HCT116 (cell line): ENCODE data around the gene MAF. TPM values are rescaled to one million over a fixed set of nuclear protein-coding genes. Genes with fewer than 3 reads are reported as not detected.

Experiments
- ATAC-seq: fragments of 200-7000 bp; cut with Tn5 transposase; 2 replicates; pipeline ENCODE4 v1.9.1; 2020; ENCODE audit warnings: mild to moderate bottlenecking, moderate library complexity
- BruUV-seq: library from RNA; stranded (reverse); fragments of 400-500 nt; replicated peaks from 2 replicates; lab custom pipeline; 2021; lab: Mats Ljungman, UMichigan
- CTCF ChIA-PET: fragments of 300-600 bp; sonication (Branson Sonifier 250); formaldehyde crosslinking; loops from one replicate; lab custom pipeline; 2021; ENCODE audit warnings: antibody characterized with exemption; lab: Charles Lee
- POLR2A ChIA-PET: fragments of 300-600, 350-600 bp; sonication (Branson Sonifier 250); formaldehyde crosslinking; loops from one replicate; lab custom pipeline; 2021; ENCODE audit warnings: antibody characterized with exemption; lab: Charles Lee
- RAD21 ChIA-PET, 2 experiments: fragments of 300-600 bp; sonication (Branson Sonifier 250); formaldehyde crosslinking; loops; one replicate each; lab custom pipeline; 2023; ENCODE audit warnings: low total read pairs in 2 of 2; ENCODE audit not compliant: uncharacterized antibody in 2 of 2, unreplicated experiment in 2 of 2, low non-redundant PET in 1 of 2; lab: Charles Lee
- DNase-seq: peaks from one replicate; pipeline ENCODE4 v3.0.0-alpha.2; 2010; ENCODE audit warnings: low read depth, low spot score
- H2AFZ ChIP-seq: fragments of 200-600 bp; shearing (Covaris generic), sonication (generic); 2 replicates; pipeline ENCODE4 v1.6.1; 2017; ENCODE audit warnings: low read depth, mixed run types, mixed read lengths, antibody characterized with exemption, low read length; ENCODE audit not compliant: poor library complexity, severe bottlenecking
- H3K27ac ChIP-seq: 2 replicates; pipeline ENCODE4 v1.5.1; 2012; ENCODE audit warnings: low read depth, low read length
- H3K27me3 ChIP-seq: fragments of 200-600 bp; sonication (generic); 2 replicates; pipeline ENCODE4 v1.6.1; 2016; ENCODE audit warnings: mixed run types, low read length, mixed read lengths; ENCODE audit not compliant: insufficient read depth
- H3K36me3 ChIP-seq, 2 experiments: fragments of 200-500 bp in 1 of 2; fragments of 200-600 bp in 1 of 2; sonication (Bioruptor generic) in 1 of 2; sonication (generic) in 1 of 2; 2 replicates each; pipeline versions ENCODE4 v1.5.1 to v1.6.1; 2014 to 2016; ENCODE audit warnings: low read length in 2 of 2, inconsistent platforms in 1 of 2, mixed read lengths in 1 of 2, mixed run types in 1 of 2; ENCODE audit not compliant: insufficient read depth in 2 of 2, control insufficient read depth in 1 of 2
- H3K4me1 ChIP-seq, 2 experiments: fragments of 200-600 bp in 1 of 2; sonication (generic) in 1 of 2; 2 replicates each; pipeline versions ENCODE4 v1.5.1 to v1.6.1; 2012 to 2017; ENCODE audit warnings: low read length in 2 of 2, inconsistent platforms in 1 of 2, mild to moderate bottlenecking in 1 of 2, mixed read lengths in 1 of 2, mixed run types in 1 of 2, moderate library complexity in 1 of 2; ENCODE audit not compliant: insufficient read depth in 2 of 2, control insufficient read depth in 1 of 2
- H3K4me2 ChIP-seq: fragments of 200-600 bp; sonication (generic); 2 replicates; pipeline ENCODE4 v1.6.1; 2017; ENCODE audit warnings: mixed run types, low read length, mixed read lengths
- H3K4me3 ChIP-seq, 2 experiments: fragments of 200-600 bp in 1 of 2; sonication (generic) in 1 of 2; replicated peaks in 1 of 2; 2 replicates each; pipeline ENCODE4 v1.5.1; 2011 to 2016; ENCODE audit warnings: low read length in 2 of 2, control low read depth in 1 of 2, low read depth in 1 of 2, mild to moderate bottlenecking in 1 of 2, mixed read lengths in 1 of 2, mixed run types in 1 of 2
- H3K79me2 ChIP-seq: fragments of 200-600 bp; sonication (generic); 2 replicates; pipeline ENCODE4 v1.6.1; 2017; ENCODE audit warnings: mild to moderate bottlenecking, mixed run types, low read length, moderate library complexity, mixed read lengths; ENCODE audit not compliant: insufficient read depth
- H3K9ac ChIP-seq: fragments of 200-600 bp; sonication (generic); 2 replicates; pipeline ENCODE4 v1.6.1; 2016; ENCODE audit warnings: low read length, mixed read lengths
- H3K9me2 ChIP-seq: fragments of 200-600 bp; sonication (generic), shearing (Covaris generic); 2 replicates; pipeline ENCODE4 v1.6.1; 2017; ENCODE audit warnings: mixed run types, mild to moderate bottlenecking, moderate library complexity; ENCODE audit not compliant: insufficient read depth
- H3K9me3 ChIP-seq, 2 experiments: fragments of 200-500 bp in 1 of 2; fragments of 200-600 bp in 1 of 2; sonication (Bioruptor generic) in 1 of 2; sonication (generic) in 1 of 2; 2 replicates each; pipeline ENCODE4 v1.6.1; 2014 to 2017; ENCODE audit warnings: low read length in 2 of 2, mixed read lengths in 2 of 2, inconsistent platforms in 1 of 2, low read depth in 1 of 2, mild to moderate bottlenecking in 1 of 2, mixed run types in 1 of 2, moderate library complexity in 1 of 2; ENCODE audit not compliant: control insufficient read depth in 1 of 2, insufficient read depth in 1 of 2
- H4K20me1 ChIP-seq: fragments of 200-600 bp; sonication (generic), shearing (Covaris generic); 2 replicates; pipeline ENCODE4 v1.6.1; 2017; ENCODE audit warnings: mixed run types, mild to moderate bottlenecking, moderate library complexity; ENCODE audit not compliant: insufficient read depth
- CBX3 ChIP-seq: IDR thresholded peaks from 2 replicates; pipeline ENCODE4 v1.6.1; 2012; ENCODE audit warnings: low read depth
- EGR1 ChIP-seq: IDR thresholded peaks from 2 replicates; pipeline ENCODE4 v1.6.1; 2012; ENCODE audit warnings: low read depth
- ELF1 ChIP-seq: IDR thresholded peaks from 2 replicates; pipeline ENCODE4 v1.6.1; 2012; ENCODE audit warnings: low read depth, borderline replicate concordance
- EZH2 ChIP-seq: fragments of 200-600 bp; sonication (generic); IDR thresholded peaks from 2 replicates; pipeline ENCODE4 v1.6.1; 2017; ENCODE audit warnings: antibody characterized with exemption, mixed run types
- FOSL1 ChIP-seq: IDR thresholded peaks from 2 replicates; pipeline ENCODE4 v1.6.1; 2012; ENCODE audit warnings: low read depth
- POLR2A ChIP-seq: IDR thresholded peaks from 2 replicates; pipeline ENCODE4 v1.7.0; 2011; ENCODE audit warnings: borderline replicate concordance; ENCODE audit not compliant: insufficient read depth, insufficient read length; ENCODE audit errors: extremely low read depth
- POLR2AphosphoS5 ChIP-seq: IDR thresholded peaks from 2 replicates; pipeline ENCODE4 v1.6.1; 2011; ENCODE audit warnings: mild to moderate bottlenecking, low read depth, low read length, moderate library complexity
- RAD21 ChIP-seq: IDR thresholded peaks from 2 replicates; pipeline ENCODE4 v1.6.1; 2012; ENCODE audit warnings: low read depth, mild to moderate bottlenecking
- SIN3A ChIP-seq: IDR thresholded peaks from 2 replicates; pipeline ENCODE4 v1.6.1; 2012; ENCODE audit warnings: low read depth
- ZNF274 ChIP-seq: fragments of 200-500 bp; sonication (Bioruptor generic); IDR thresholded peaks from 2 replicates; pipeline ENCODE4 v1.6.1; 2014; ENCODE audit warnings: mild to moderate bottlenecking, low read depth, low read length, inconsistent platforms
- intact Hi-C: fragments of 100-400 bp; cut with micrococcal nuclease; formaldehyde crosslinking; loops from 2 replicates; pipeline ENCODE4 v1.10.0; 2022
- total RNA-seq: library from RNA; stranded (reverse); gene quantifications from one replicate; pipeline ENCODE4 v1.2.1, GENCODE V29; 2021; ENCODE audit not compliant: unreplicated experiment
- TF ChIP-seq, protein P1 (sequence below): IDR thresholded peaks from 2 replicates; pipeline ENCODE4 v1.6.1; 2011; ENCODE audit warnings: mild to moderate bottlenecking, low read length, moderate library complexity; ENCODE audit not compliant: insufficient replicate concordance; ENCODE audit errors: extremely low read depth
- TF ChIP-seq, protein P2 (sequence below), 3 experiments: fragments of 200-600 bp in 1 of 3; sonication (generic) in 1 of 3; IDR thresholded peaks in 2 of 3; conservative IDR thresholded peaks in 1 of 3; 2 replicates each; pipeline ENCODE4 v1.5.1; 2012 to 2017; ENCODE audit warnings: low read depth in 2 of 3, low read length in 2 of 3, antibody characterized with exemption in 1 of 3, borderline replicate concordance in 1 of 3, control low read depth in 1 of 3, mild to moderate bottlenecking in 1 of 3, mixed read lengths in 1 of 3, mixed run types in 1 of 3, moderate library complexity in 1 of 3; ENCODE audit not compliant: insufficient read depth in 1 of 3
- TF ChIP-seq, protein P3 (sequence below): IDR thresholded peaks from 2 replicates; pipeline ENCODE4 v1.6.1; 2012

The MAF gene
- total RNA-seq, 1 experiment from 2014 or later, result 0.27 TPM

DNA sequence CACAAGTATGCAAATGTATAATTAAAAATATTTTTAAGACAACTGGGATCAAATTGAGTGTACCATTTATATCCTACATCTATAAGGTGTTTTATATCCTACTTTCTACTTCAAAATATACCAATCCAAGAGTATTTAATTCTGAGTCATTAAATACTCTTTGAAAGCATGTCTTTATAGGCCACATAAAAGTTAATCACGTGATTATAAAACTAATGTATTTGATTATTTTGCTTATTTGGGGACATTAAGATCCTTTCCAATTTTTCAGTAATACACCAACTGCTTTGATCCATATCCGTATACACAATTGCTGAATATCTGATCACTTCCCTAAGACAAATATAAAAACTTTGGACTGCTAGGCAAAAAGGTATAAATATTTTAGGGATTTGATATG lies 26.6 kb upstream of the MAF start:
- no peak overlapping the region for H3K4me2 ChIP-seq
- no peaks in the 10 kb centered on the region for H3K4me1 ChIP-seq
- no peak for ATAC-seq
- no peak for TF ChIP-seq RAD21
- TF ChIP-seq, protein P1, sequence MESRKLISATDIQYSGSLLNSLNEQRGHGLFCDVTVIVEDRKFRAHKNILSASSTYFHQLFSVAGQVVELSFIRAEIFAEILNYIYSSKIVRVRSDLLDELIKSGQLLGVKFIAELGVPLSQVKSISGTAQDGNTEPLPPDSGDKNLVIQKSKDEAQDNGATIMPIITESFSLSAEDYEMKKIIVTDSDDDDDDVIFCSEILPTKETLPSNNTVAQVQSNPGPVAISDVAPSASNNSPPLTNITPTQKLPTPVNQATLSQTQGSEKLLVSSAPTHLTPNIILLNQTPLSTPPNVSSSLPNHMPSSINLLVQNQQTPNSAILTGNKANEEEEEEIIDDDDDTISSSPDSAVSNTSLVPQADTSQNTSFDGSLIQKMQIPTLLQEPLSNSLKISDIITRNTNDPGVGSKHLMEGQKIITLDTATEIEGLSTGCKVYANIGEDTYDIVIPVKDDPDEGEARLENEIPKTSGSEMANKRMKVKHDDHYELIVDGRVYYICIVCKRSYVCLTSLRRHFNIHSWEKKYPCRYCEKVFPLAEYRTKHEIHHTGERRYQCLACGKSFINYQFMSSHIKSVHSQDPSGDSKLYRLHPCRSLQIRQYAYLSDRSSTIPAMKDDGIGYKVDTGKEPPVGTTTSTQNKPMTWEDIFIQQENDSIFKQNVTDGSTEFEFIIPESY, result no peak
- no peak for TF ChIP-seq EZH2
- no peak for TF ChIP-seq CBX3
- TF ChIP-seq, protein P2, sequence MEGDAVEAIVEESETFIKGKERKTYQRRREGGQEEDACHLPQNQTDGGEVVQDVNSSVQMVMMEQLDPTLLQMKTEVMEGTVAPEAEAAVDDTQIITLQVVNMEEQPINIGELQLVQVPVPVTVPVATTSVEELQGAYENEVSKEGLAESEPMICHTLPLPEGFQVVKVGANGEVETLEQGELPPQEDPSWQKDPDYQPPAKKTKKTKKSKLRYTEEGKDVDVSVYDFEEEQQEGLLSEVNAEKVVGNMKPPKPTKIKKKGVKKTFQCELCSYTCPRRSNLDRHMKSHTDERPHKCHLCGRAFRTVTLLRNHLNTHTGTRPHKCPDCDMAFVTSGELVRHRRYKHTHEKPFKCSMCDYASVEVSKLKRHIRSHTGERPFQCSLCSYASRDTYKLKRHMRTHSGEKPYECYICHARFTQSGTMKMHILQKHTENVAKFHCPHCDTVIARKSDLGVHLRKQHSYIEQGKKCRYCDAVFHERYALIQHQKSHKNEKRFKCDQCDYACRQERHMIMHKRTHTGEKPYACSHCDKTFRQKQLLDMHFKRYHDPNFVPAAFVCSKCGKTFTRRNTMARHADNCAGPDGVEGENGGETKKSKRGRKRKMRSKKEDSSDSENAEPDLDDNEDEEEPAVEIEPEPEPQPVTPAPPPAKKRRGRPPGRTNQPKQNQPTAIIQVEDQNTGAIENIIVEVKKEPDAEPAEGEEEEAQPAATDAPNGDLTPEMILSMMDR (IDR thresholded peaks at IDR 0.05 in 2 of 3, conservative IDR thresholded peaks at IDR 0.05 in 1 of 3; ENCODE audit: borderline replicate concordance in 1 of 3, insufficient read depth in 1 of 3, low read depth in 2 of 3, low read length in 2 of 3), result no peak
- no peak for TF ChIP-seq ZNF274
- TF ChIP-seq FOSL1, result no peak
- TF ChIP-seq POLR2AphosphoS5, result no peak
- TF ChIP-seq POLR2A, result no peak
- TF ChIP-seq EGR1, result no peak
- TF ChIP-seq, protein P3, sequence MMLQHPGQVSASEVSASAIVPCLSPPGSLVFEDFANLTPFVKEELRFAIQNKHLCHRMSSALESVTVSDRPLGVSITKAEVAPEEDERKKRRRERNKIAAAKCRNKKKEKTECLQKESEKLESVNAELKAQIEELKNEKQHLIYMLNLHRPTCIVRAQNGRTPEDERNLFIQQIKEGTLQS, result no peak
- TF ChIP-seq SIN3A, result no peak
- TF ChIP-seq ELF1, result no peak
- H3K9me2 ChIP-seq, result no peaks in the 10 kb centered on the region
- intact Hi-C loops, result no loop called here
- H3K27ac ChIP-seq, result no peak overlapping the region
- peaks cover 26 to 41% of the 10 kb centered on the region in 2 experiments; a peak in 2 of 4 replicates for H3K9me3 ChIP-seq
- no peak overlapping the region for H2AFZ ChIP-seq
- ChIA-PET POLR2A (no interaction called here), CTCF (no interaction called here), RAD21 (no interaction called here)
- no peaks in the 10 kb centered on the region for H4K20me1 ChIP-seq
- BruUV-seq, result no TSS peak
- no peak for DNase-seq
- no peaks in the 10 kb centered on the region for H3K36me3 ChIP-seq
- no peaks in the 10 kb centered on the region for H3K27me3 ChIP-seq
- H3K4me3 ChIP-seq, result no peak overlapping the region
- H3K9ac ChIP-seq, result no peak overlapping the region
- H3K79me2 ChIP-seq, result no peaks in the 10 kb centered on the region
